AG04450 (cell line): ENCODE data around the gene SKI. TPM values are rescaled to one million over a fixed set of nuclear protein-coding genes. Genes with fewer than 3 reads are reported as not detected.

Experiments used
- CTCF ChIA-PET: fragments of 300-600, 350-600 bp; formaldehyde crosslinking; extraction: SDS; loops from one replicate; lab custom pipeline; 2022; ENCODE audit warnings: antibody characterized with exemption, inconsistent platforms; lab: Charles Lee
- POLR2A ChIA-PET: fragments of 350-600 bp; formaldehyde crosslinking; extraction: SDS; loops from one replicate; lab custom pipeline; 2021; ENCODE audit warnings: antibody characterized with exemption, inconsistent platforms; lab: Yijun Ruan, JAX
- DNase-seq: peaks from one replicate; pipeline ENCODE4 v3.0.0-alpha.2; 2011; ENCODE audit warnings: low read depth, low spot score
- H3K27ac ChIP-seq: one replicate; pipeline ENCODE4 v1.5.1; 2012; ENCODE audit warnings: low read depth, low read length, control low read depth
- H3K27me3 ChIP-seq: one replicate; pipeline ENCODE4 v1.6.0; 2012; ENCODE audit warnings: low read length; ENCODE audit not compliant: control insufficient read depth, insufficient read depth
- H3K4me3 ChIP-seq: 2 replicates; pipeline ENCODE4 v1.5.1; 2011; ENCODE audit warnings: mild to moderate bottlenecking, low read depth, low read length, control low read depth
- H3K9me3 ChIP-seq: 2 replicates; pipeline ENCODE4 v1.5.1; 2012; ENCODE audit warnings: low read length; ENCODE audit not compliant: control insufficient read depth, insufficient read depth
- polyA plus RNA-seq: library from polyadenylated mRNA; depleted of rRNA; stranded (reverse); fragments of >200 nt; gene quantifications from 2 replicates; pipeline ENCODE4 v1.2.3, GENCODE V29; 2011
- TF ChIP-seq, protein P1 (sequence below): IDR thresholded peaks from 2 replicates; pipeline ENCODE4 v1.5.1; 2011; ENCODE audit warnings: low read depth, low read length, control low read depth, inconsistent platforms

SKI gene
- polyA plus RNA-seq, 1 experiment, result 6.7 TPM

DNA sequence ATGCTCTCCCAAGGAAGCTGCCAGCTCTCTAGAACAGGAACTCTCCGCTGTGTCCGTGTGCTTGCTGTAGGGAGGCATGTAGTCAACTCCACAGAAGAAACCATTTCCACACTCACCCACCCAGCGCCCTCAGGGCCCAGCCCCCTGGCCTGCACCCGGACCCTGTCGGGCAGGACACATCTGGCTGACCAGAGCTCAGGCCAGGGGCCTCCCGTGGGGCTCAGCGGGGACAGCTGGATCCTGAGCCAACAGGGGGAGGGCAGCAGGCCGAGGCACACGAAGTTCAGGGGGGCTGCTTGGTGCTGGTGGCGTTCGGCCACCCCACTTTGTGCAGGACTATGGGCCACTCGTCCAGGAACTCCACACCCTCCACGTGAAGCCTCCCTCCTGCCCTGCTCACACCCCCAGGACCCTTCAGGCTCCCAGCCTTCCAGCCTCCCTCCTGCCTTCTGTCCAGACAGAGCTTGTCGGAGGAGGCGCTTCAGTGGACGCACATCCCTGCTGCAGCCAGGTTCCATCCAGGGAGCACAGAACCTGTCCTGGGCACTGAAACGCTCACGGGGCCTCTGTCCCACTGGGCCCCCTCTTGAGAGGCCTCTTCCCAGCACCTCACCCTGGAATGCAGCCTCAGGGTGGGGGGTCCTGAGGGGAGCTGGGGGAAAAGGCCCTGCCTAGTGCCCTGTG, 18.6 kb upstream of the SKI start:
- Histone ChIP-seq H3K9me3 (no peaks in the 10 kb centered on the region; the same call in 1 of the 2 replicates), H3K27ac (no peak overlapping the region), H3K4me3 (no peak overlapping the region), H3K27me3 (no peaks in the 10 kb centered on the region)
- ChIA-PET POLR2A (interaction anchor here (0.6 to 1.5 kb wide), 3 partner anchors 10 to 20 kb away, joined by 3 to 8 read pairs (median 6); partner anchors contain the start of gene SKI), CTCF (interaction anchor here (1.3 to 1.8 kb wide), 2 partner anchors 15 to 172 kb away, joined by 6 to 7 read pairs; partner anchors contain the start of gene FAAP20)
- DNase-seq, result no peak
- TF ChIP-seq, protein P1, sequence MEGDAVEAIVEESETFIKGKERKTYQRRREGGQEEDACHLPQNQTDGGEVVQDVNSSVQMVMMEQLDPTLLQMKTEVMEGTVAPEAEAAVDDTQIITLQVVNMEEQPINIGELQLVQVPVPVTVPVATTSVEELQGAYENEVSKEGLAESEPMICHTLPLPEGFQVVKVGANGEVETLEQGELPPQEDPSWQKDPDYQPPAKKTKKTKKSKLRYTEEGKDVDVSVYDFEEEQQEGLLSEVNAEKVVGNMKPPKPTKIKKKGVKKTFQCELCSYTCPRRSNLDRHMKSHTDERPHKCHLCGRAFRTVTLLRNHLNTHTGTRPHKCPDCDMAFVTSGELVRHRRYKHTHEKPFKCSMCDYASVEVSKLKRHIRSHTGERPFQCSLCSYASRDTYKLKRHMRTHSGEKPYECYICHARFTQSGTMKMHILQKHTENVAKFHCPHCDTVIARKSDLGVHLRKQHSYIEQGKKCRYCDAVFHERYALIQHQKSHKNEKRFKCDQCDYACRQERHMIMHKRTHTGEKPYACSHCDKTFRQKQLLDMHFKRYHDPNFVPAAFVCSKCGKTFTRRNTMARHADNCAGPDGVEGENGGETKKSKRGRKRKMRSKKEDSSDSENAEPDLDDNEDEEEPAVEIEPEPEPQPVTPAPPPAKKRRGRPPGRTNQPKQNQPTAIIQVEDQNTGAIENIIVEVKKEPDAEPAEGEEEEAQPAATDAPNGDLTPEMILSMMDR, result no peak

GRCh38 chr1:2210084-2210653, 17.9 kb upstream of the SKI start:
- DNase-seq, result no peak
- POLR2A ChIA-PET, result interaction anchor here (1.5 kb wide), 1 partner anchor 18 kb away, joined by 3 read pairs; the partner anchor contains the start of gene SKI
- Histone ChIP-seq H3K27me3 (no peaks in the 10 kb centered on the region), H3K9me3 (no peaks in the 10 kb centered on the region; the same call in 1 of the 2 replicates), H3K27ac (no peak overlapping the region), H3K4me3 (no peak overlapping the region)
- CTCF ChIA-PET, result interaction anchor here (1.1 to 1.8 kb wide), 3 partner anchors 15 to 172 kb away, joined by 3 to 7 read pairs (median 6); partner anchors contain the start of gene FAAP20
- TF ChIP-seq, protein P1, result no peak

DNA sequence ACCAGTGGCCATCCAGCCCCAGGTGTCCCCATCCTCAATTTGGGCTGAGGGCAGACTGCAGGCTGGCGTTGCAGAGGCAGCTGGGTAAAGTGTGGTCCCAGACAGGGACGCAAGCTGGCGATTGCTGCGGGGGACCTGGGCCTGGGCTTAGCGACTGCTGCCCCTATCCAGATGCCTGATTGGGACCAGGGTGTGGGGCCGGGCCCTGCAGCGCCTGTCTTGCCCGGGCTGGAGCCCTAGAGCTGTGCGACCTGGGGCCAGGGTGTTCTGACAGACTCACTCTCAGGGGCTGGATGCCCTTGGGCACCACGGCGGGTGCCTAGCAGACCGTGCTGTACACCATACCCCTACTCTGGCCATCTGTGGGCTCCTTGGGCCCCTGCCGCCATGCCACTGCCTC, 17.3 kb upstream of the SKI start:
- Histone ChIP-seq H3K27me3 (no peaks in the 10 kb centered on the region), H3K4me3 (no peak overlapping the region), H3K27ac (no peak overlapping the region), H3K9me3 (no peaks in the 10 kb centered on the region; the same call in 1 of the 2 replicates)
- ChIA-PET CTCF (interaction anchor here (0.7 to 1.1 kb wide), 2 partner anchors 12 to 171 kb away, joined by 3 to 8 read pairs; no protein-coding TSS in a partner anchor), POLR2A (interaction anchor here (1.5 kb wide), 1 partner anchor 17 kb away, joined by 3 read pairs; the partner anchor contains the start of gene SKI)
- no peak for DNase-seq
- TF ChIP-seq, protein P1, result no peak

DNA sequence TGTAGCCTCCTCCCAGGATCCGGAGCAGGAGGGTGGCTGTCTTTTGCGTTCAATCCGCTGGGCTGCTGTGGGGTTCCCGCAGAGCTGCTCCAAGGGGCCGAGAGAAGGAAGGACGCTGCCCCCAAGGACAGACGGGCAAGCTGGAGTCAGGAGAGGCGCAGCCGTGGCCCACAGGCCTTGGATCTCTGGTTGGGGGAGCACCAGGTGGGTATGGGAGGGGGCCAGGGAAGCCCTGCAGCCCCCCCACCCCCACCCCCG, 15.9 kb upstream of the SKI start:
- POLR2A ChIA-PET, result interaction anchor here (0.6 to 2.0 kb wide), 4 partner anchors 9 to 169 kb away, joined by 3 to 19 read pairs (median 3); no protein-coding TSS in a partner anchor

More for the DNA sequence above, 15.9 kb upstream of the SKI start:
- no peaks in the 10 kb centered on the region; the same call in 1 of the 2 replicates for H3K9me3 ChIP-seq
- CTCF ChIA-PET, result no interaction called here
- TF ChIP-seq, protein P1, result no peak
- no peak for DNase-seq
- peak overlapping the region; percentile 98 for H3K27ac ChIP-seq
- H3K27me3 ChIP-seq, result no peaks in the 10 kb centered on the region
- H3K4me3 ChIP-seq, result peak overlapping the region; percentile 38
